Neural cell (in vitro differentiated cells): ENCODE results near the gene RAB40C. TPM values are rescaled to one million over a fixed set of nuclear protein-coding genes. Genes with fewer than 3 reads are reported as not detected.

Source experiments
- H2AFZ ChIP-seq: fragments of 200-600, 300-800 bp; sonication (generic), shearing (Covaris generic); 2 replicates; pipeline ENCODE4 v1.6.0; 2014; ENCODE audit warnings: low read depth, mild to moderate bottlenecking, antibody characterized with exemption, low read length, moderate library complexity
- H3F3A ChIP-seq: fragments of 200-600 bp; shearing (Covaris generic); 2 replicates; pipeline ENCODE4 v1.6.1; 2016; ENCODE audit warnings: mild to moderate bottlenecking, moderate library complexity, mixed read lengths, antibody characterized with exemption, low read length; ENCODE audit not compliant: insufficient read depth, poor library complexity, severe bottlenecking
- H3K27ac ChIP-seq: fragments of 200-600, 300-800 bp; sonication (generic), shearing (Covaris generic); 2 replicates; pipeline ENCODE4 v1.5.1; 2014; ENCODE audit warnings: mild to moderate bottlenecking, low read length, moderate library complexity
- H3K27me3 ChIP-seq: fragments of 300-800, 200-600 bp; sonication (generic), shearing (Covaris generic); 2 replicates; pipeline ENCODE4 v1.6.0; 2014; ENCODE audit warnings: mild to moderate bottlenecking, low read depth, low read length, moderate library complexity; ENCODE audit not compliant: insufficient read depth
- H3K36me3 ChIP-seq: fragments of 300-800, 200-600 bp; sonication (generic), shearing (Covaris generic); 2 replicates; pipeline ENCODE4 v1.5.1; 2014; ENCODE audit warnings: mild to moderate bottlenecking, antibody characterized with exemption, low read length, moderate library complexity; ENCODE audit not compliant: insufficient read depth
- H3K4me2 ChIP-seq: fragments of 300-800, 200-600 bp; sonication (generic), shearing (Covaris generic); 2 replicates; pipeline ENCODE4 v1.6.0; 2014; ENCODE audit warnings: mild to moderate bottlenecking, low read length
- H3K4me3 ChIP-seq: fragments of 300-800, 200-600 bp; sonication (generic), shearing (Covaris generic); 2 replicates; pipeline ENCODE4 v1.5.1; 2014; ENCODE audit warnings: mild to moderate bottlenecking, low read length, moderate library complexity
- H3K79me2 ChIP-seq: fragments of 200-600 bp; shearing (Covaris generic); replicated peaks from 2 replicates; pipeline ENCODE4 v1.6.0; 2014; ENCODE audit warnings: mild to moderate bottlenecking, low read length, moderate library complexity; ENCODE audit not compliant: insufficient read depth
- H3K9ac ChIP-seq: fragments of 300-800, 200-600 bp; sonication (generic), shearing (Covaris generic); 2 replicates; pipeline ENCODE4 v1.6.1; 2016; ENCODE audit warnings: mild to moderate bottlenecking, low read length, mixed read lengths
- H3K9me2 ChIP-seq: fragments of 200-600 bp; shearing (Covaris generic); 2 replicates; pipeline ENCODE4 v1.6.1; 2016; ENCODE audit warnings: mild to moderate bottlenecking, low read length, mixed read lengths; ENCODE audit not compliant: insufficient read depth
- H3K9me3 ChIP-seq: fragments of 200-600, 300-800 bp; sonication (generic), shearing (Covaris generic); 2 replicates; pipeline ENCODE4 v1.6.1; 2016; ENCODE audit warnings: mild to moderate bottlenecking, mixed run types, low read length, moderate library complexity, mixed read lengths
- H4K20me1 ChIP-seq: fragments of 200-600 bp; shearing (Covaris generic); 2 replicates; pipeline ENCODE4 v1.6.1; 2016; ENCODE audit warnings: mild to moderate bottlenecking, mixed run types; ENCODE audit not compliant: insufficient read depth
- CTCF ChIP-seq: fragments of 450-650 bp; IDR thresholded peaks from 2 replicates; pipeline ENCODE4 v1.5.1; 2014; ENCODE audit warnings: antibody characterized with exemption, mild to moderate bottlenecking, moderate library complexity; ENCODE audit not compliant: poor library complexity, severe bottlenecking
- EP300 ChIP-seq: fragments of 450-650 bp; conservative IDR thresholded peaks from 2 replicates; pipeline ENCODE4 v1.6.1; 2014; ENCODE audit warnings: antibody characterized with exemption, mild to moderate bottlenecking, moderate library complexity; ENCODE audit not compliant: poor library complexity, severe bottlenecking
- EZH2 ChIP-seq: fragments of 200-600, 300-800 bp; shearing (Covaris generic), sonication (generic); IDR thresholded peaks from 2 replicates; pipeline ENCODE4 v1.6.1; 2014; ENCODE audit warnings: antibody characterized with exemption, low read length, borderline replicate concordance, mild to moderate bottlenecking; ENCODE audit not compliant: insufficient read depth, poor library complexity, severe bottlenecking
- MXI1 ChIP-seq: fragments of 450-650 bp; conservative IDR thresholded peaks from 2 replicates; pipeline ENCODE4 v1.6.1; 2014; ENCODE audit warnings: antibody characterized with exemption, mild to moderate bottlenecking; ENCODE audit not compliant: poor library complexity, severe bottlenecking
- POLR2AphosphoS5 ChIP-seq: IDR thresholded peaks from 2 replicates; pipeline ENCODE4 v1.6.1; 2012
- RAD21 ChIP-seq: fragments of 450-650 bp; conservative IDR thresholded peaks from 2 replicates; pipeline ENCODE4 v1.6.1; 2014; ENCODE audit warnings: antibody characterized with exemption, mild to moderate bottlenecking, moderate library complexity
- SMC3 ChIP-seq: fragments of 450-650 bp; conservative IDR thresholded peaks from 2 replicates; pipeline ENCODE4 v1.6.1; 2014; ENCODE audit warnings: antibody characterized with exemption, mild to moderate bottlenecking, moderate library complexity; ENCODE audit not compliant: poor library complexity
- TAF1 ChIP-seq: IDR thresholded peaks from 2 replicates; pipeline ENCODE4 v1.6.1; 2012; ENCODE audit warnings: low read depth
- polyA plus RNA-seq: library from polyadenylated mRNA; depleted of rRNA; stranded (reverse); fragments of >200 nt; gene quantifications from 2 replicates; pipeline ENCODE4 v1.2.3, GENCODE V29; 2014
- TF ChIP-seq, protein P1 (sequence below): IDR thresholded peaks from 2 replicates; pipeline ENCODE4 v1.6.1; 2012; ENCODE audit warnings: borderline replicate concordance

RAB40C gene
- polyA plus RNA-seq, 1 donor from 2014 or later: 40.7 TPM

DNA sequence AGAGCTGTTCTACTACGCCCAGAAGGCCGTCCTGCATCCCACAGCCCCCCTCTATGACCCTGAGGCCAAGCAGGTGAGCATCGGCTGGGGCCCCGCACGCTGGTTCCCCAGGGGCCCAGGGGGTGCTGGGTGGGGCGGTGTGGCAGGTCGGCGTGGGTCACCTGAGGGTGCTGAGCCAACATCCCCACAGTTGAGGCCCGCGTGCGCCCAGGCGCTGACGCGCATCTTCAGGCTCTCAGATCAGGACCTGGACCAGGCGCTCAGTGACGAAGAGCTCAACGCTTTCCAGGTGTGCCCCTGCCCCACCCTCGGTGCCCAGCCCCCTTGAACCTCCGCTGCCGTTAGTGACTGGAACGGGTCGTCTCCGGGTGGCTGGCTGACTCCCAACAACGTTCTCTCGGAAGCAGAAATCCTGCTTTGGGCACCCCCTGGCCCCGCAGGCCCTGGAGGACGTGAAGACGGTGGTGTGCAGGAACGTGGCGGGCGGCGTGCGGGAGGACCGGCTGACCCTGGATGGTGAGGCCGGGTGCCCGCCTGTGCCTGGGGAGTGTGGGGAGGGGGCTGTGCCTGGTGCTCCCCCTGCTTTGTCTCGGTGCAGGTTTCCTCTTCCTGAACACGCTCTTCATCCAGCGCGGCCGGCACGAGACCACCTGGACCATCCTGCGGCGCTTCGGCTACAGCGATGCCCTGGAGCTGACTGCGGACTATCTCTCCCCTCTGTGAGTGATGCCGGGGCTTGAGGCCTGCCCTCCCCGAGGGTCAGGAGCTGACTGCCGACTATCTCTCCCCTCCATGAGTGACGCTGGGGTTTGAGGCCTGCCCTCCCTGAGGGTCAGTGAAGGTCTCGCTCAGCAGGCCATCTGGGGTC lies 80.9 kb downstream of the RAB40C start:
- Histone ChIP-seq H3K9me3 (no peaks in the 10 kb centered on the region), H3F3A (no peaks in the 10 kb centered on the region), H3K27ac (no peak overlapping the region), H3K4me3 (no peak overlapping the region), H2AFZ (no peak overlapping the region), H4K20me1 (no peaks in the 10 kb centered on the region), H3K9ac (no peak overlapping the region), H3K27me3 (peaks cover 3% of the 10 kb centered on the region), H3K79me2 (peaks cover 9% of the 10 kb centered on the region), H3K4me2 (no peak overlapping the region), H3K9me2 (no peaks in the 10 kb centered on the region), H3K36me3 (no peaks in the 10 kb centered on the region)
- TF ChIP-seq, protein P1, sequence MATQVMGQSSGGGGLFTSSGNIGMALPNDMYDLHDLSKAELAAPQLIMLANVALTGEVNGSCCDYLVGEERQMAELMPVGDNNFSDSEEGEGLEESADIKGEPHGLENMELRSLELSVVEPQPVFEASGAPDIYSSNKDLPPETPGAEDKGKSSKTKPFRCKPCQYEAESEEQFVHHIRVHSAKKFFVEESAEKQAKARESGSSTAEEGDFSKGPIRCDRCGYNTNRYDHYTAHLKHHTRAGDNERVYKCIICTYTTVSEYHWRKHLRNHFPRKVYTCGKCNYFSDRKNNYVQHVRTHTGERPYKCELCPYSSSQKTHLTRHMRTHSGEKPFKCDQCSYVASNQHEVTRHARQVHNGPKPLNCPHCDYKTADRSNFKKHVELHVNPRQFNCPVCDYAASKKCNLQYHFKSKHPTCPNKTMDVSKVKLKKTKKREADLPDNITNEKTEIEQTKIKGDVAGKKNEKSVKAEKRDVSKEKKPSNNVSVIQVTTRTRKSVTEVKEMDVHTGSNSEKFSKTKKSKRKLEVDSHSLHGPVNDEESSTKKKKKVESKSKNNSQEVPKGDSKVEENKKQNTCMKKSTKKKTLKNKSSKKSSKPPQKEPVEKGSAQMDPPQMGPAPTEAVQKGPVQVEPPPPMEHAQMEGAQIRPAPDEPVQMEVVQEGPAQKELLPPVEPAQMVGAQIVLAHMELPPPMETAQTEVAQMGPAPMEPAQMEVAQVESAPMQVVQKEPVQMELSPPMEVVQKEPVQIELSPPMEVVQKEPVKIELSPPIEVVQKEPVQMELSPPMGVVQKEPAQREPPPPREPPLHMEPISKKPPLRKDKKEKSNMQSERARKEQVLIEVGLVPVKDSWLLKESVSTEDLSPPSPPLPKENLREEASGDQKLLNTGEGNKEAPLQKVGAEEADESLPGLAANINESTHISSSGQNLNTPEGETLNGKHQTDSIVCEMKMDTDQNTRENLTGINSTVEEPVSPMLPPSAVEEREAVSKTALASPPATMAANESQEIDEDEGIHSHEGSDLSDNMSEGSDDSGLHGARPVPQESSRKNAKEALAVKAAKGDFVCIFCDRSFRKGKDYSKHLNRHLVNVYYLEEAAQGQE: no peak

DNA sequence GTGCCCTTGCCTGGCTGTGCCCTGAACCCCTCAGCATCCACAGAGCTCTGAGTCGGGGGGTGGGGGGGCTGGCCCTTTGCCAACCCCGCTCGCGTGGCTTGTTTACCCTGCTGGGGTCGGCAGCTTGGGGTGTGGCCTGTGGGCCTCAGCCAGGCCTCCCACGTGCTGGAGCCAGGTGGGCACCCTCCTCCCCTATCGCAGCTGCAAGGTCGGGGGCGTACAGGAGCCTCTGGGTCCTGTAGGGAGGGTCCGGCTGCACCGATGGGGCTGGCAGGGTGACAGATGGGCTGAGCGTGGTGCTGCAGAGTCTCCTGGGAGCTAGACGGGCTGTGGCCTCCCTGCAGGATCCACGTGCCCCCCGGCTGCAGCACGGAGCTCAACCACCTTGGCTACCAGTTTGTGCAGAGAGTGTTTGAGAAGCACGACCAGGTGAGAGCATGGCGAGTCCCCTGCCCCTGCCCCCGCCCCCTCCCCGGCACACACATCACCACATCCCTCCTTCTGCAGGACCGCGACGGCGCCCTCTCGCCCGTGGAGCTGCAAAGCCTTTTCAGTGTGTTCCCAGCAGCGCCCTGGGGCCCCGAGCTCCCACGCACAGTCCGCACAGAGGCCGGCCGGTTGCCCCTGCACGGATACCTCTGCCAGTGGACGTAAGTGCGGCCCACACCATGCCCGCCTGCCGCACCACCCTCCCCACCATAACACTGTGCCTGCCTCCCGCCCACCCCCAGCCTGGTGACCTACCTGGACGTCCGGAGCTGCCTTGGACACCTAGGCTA lies 81.7 kb downstream of the RAB40C start:
- Histone ChIP-seq H3F3A (no peaks in the 10 kb centered on the region), H3K27me3 (peaks cover 3% of the 10 kb centered on the region), H3K36me3 (no peaks in the 10 kb centered on the region), H4K20me1 (no peaks in the 10 kb centered on the region), H3K27ac (no peak overlapping the region), H3K4me3 (no peak overlapping the region), H3K9me2 (no peaks in the 10 kb centered on the region), H3K9ac (no peak overlapping the region), H2AFZ (no peak overlapping the region), H3K9me3 (no peaks in the 10 kb centered on the region), H3K4me2 (no peak overlapping the region), H3K79me2 (peaks cover 9% of the 10 kb centered on the region)
- TF ChIP-seq TAF1: no peak
- TF ChIP-seq EZH2: no peak
- TF ChIP-seq, protein P1: no peak
- TF ChIP-seq EP300: no peak
- TF ChIP-seq RAD21: no peak
- TF ChIP-seq SMC3: no peak
- no peak for TF ChIP-seq MXI1
- no peak for TF ChIP-seq CTCF
- TF ChIP-seq POLR2AphosphoS5: no peak
